GM12878 (cell line): ENCODE results near the gene RHBDD3. TPM values are rescaled to one million over a fixed set of nuclear protein-coding genes. Genes with fewer than 3 reads are reported as not detected.

Source experiments
- ATAC-seq: fragments of 200-7000 bp; cut with Tn5 transposase; 3 replicates; pipeline ENCODE4 v1.9.1; 2020; ENCODE audit warnings: mild to moderate bottlenecking, moderate library complexity
- BruUV-seq: library from RNA; stranded (reverse); fragments of 400-500 nt; replicated peaks from 2 replicates; lab custom pipeline; 2021; lab: Mats Ljungman, UMichigan
- CTCF ChIA-PET: fragments of 300-600 bp; sonication (Branson Sonifier 250); formaldehyde crosslinking; extraction: SDS; loops from one replicate; lab custom pipeline; 2021; ENCODE audit warnings: inconsistent platforms; lab: Yijun Ruan, JAX
- POLR2A ChIA-PET: fragments of 350-600 bp; formaldehyde crosslinking; extraction: SDS; loops from one replicate; lab custom pipeline; 2021; ENCODE audit warnings: inconsistent platforms; lab: Charles Lee
- RAD21 ChIA-PET: fragments of 300-600 bp; sonication (Branson Sonifier 250); formaldehyde crosslinking; loops from one replicate; lab custom pipeline; 2023; ENCODE audit warnings: antibody characterized with exemption; ENCODE audit not compliant: unreplicated experiment; lab: Charles Lee
- SMC1A ChIA-PET: fragments of 300-600 bp; sonication (Branson Sonifier 250); formaldehyde crosslinking; loops from one replicate; lab custom pipeline; 2023; ENCODE audit not compliant: unreplicated experiment, uncharacterized antibody; lab: Charles Lee
- DNase-seq: peaks from one replicate; pipeline ENCODE4 v3.0.0-alpha.2; 2011; ENCODE audit warnings: low read depth, low spot score
- FAIRE-seq: peaks from 3 replicates; lab custom pipeline; 2011; peaks lifted over from hg19 to GRCh38; lab: Jason Lieb, UNC
- H2AFZ ChIP-seq: 2 replicates; pipeline ENCODE4 v1.6.0; 2011; ENCODE audit warnings: low read depth, low read length, control low read depth; ENCODE audit not compliant: control insufficient read depth
- H3K27ac ChIP-seq: 2 replicates; pipeline ENCODE4 v1.5.1; 2011; ENCODE audit warnings: control low read depth; ENCODE audit not compliant: control insufficient read depth, insufficient read depth
- H3K27me3 ChIP-seq, 2 experiments: replicated peaks in 1 of 2; 2 replicates each; pipeline versions ENCODE4 v1.6.0 to v1.6.1; 2011; ENCODE audit warnings: low read length in 1 of 2; ENCODE audit not compliant: control insufficient read depth in 2 of 2, insufficient read depth in 2 of 2
- H3K36me3 ChIP-seq, 2 experiments: 2 replicates each; pipeline ENCODE4 v1.5.1; 2011; ENCODE audit warnings: low read length in 1 of 2; ENCODE audit not compliant: control insufficient read depth in 2 of 2, insufficient read depth in 2 of 2
- H3K4me1 ChIP-seq: 2 replicates; pipeline ENCODE4 v1.6.1; 2011; ENCODE audit warnings: mild to moderate bottlenecking, low read length, moderate library complexity, mixed read lengths; ENCODE audit not compliant: control insufficient read depth, insufficient read depth
- H3K4me2 ChIP-seq: 2 replicates; pipeline ENCODE4 v1.6.0; 2011; ENCODE audit warnings: control low read depth; ENCODE audit not compliant: control insufficient read depth, insufficient read depth
- H3K4me3 ChIP-seq: fragments of 200-600 bp; sonication (generic); 2 replicates; pipeline ENCODE4 v1.5.1; 2016
- H3K79me2 ChIP-seq: 2 replicates; pipeline ENCODE4 v1.6.0; 2011; ENCODE audit warnings: low read length; ENCODE audit not compliant: control insufficient read depth, insufficient read depth
- H3K9ac ChIP-seq: 2 replicates; pipeline ENCODE4 v1.8.0; 2011; ENCODE audit warnings: low read length, control low read depth, mixed read lengths; ENCODE audit not compliant: control insufficient read depth, insufficient read depth
- H3K9me3 ChIP-seq: replicated peaks from 3 replicates; pipeline ENCODE4 v1.5.1; 2011; ENCODE audit warnings: mild to moderate bottlenecking, low read length; ENCODE audit not compliant: control insufficient read depth, insufficient read depth
- H4K20me1 ChIP-seq: 2 replicates; pipeline ENCODE4 v1.6.0; 2011; ENCODE audit not compliant: control insufficient read depth, insufficient read depth
- DPF2 ChIP-seq: fragments of 450-650 bp; IDR thresholded peaks from 2 replicates; pipeline ENCODE4 v1.6.1; 2017; ENCODE audit warnings: mild to moderate bottlenecking
- GATAD2B ChIP-seq: fragments of 450-650 bp; conservative IDR thresholded peaks from 2 replicates; pipeline ENCODE4 v1.6.1; 2017; ENCODE audit warnings: low read depth, mild to moderate bottlenecking, moderate library complexity
- IRF4 ChIP-seq: IDR thresholded peaks from 2 replicates; pipeline ENCODE4 v1.6.1; 2011; ENCODE audit warnings: low read depth, low read length
- MTA3 ChIP-seq: IDR thresholded peaks from 2 replicates; pipeline ENCODE4 v1.6.1; 2012; ENCODE audit warnings: low read length, inconsistent platforms, borderline replicate concordance
- NFXL1 ChIP-seq: fragments of 450-650 bp; IDR thresholded peaks from 2 replicates; pipeline ENCODE4 v1.6.1; 2017; ENCODE audit warnings: antibody characterized with exemption, mild to moderate bottlenecking, borderline replicate concordance
- PAX5 ChIP-seq: IDR thresholded peaks from 2 replicates; pipeline ENCODE4 v1.6.1; 2011; ENCODE audit warnings: low read depth, low read length, borderline replicate concordance
- RBBP5 ChIP-seq: fragments of 200-600 bp; sonication (generic); conservative IDR thresholded peaks from 2 replicates; pipeline ENCODE4 v1.6.1; 2016
- RELA ChIP-seq: fragments of 450-650 bp; IDR thresholded peaks from 2 replicates; pipeline ENCODE4 v1.8.0; 2014; ENCODE audit warnings: borderline replicate concordance; ENCODE audit not compliant: partially characterized antibody
- SREBF1 ChIP-seq: IDR thresholded peaks from 2 replicates; pipeline ENCODE4 v1.6.1; 2012; ENCODE audit warnings: mild to moderate bottlenecking, low read length
- SRF ChIP-seq, 2 experiments: IDR thresholded peaks; 2 replicates each; pipeline ENCODE4 v1.6.1; 2011; ENCODE audit warnings: low read depth in 2 of 2, low read length in 2 of 2, mild to moderate bottlenecking in 1 of 2, moderate library complexity in 1 of 2
- SUPT20H ChIP-seq: IDR thresholded peaks from 2 replicates; pipeline ENCODE4 v1.6.1; 2011; ENCODE audit warnings: low read depth, mild to moderate bottlenecking, low read length, moderate library complexity, borderline replicate concordance; ENCODE audit not compliant: control insufficient read depth
- ZSCAN29 ChIP-seq: fragments of 450-650 bp; IDR thresholded peaks from 2 replicates; pipeline ENCODE4 v1.6.1; 2017; ENCODE audit warnings: mild to moderate bottlenecking, moderate library complexity
- WGBS: methylation state at CpG from one replicate; pipeline ENCODE4 v1.1.6; 2016; ENCODE audit warnings: low lambda C conversion rate; ENCODE audit not compliant: insufficient replicate concordance, insufficient coverage; ENCODE audit errors: missing lambda C conversion rate; 5-methylcytosine and 5-hydroxymethylcytosine counted together
- in situ Hi-C: fragments of 300-500 bp; cut with MboI; formaldehyde crosslinking; loops from 9 replicates; pipeline ENCODE4 v1.14.3; 2018; ENCODE audit warnings: mixed read lengths
- intact Hi-C: fragments of 100-400 bp; cut with micrococcal nuclease; formaldehyde crosslinking; loops from one replicate; pipeline ENCODE4 v1.14.2; 2022; ENCODE audit not compliant: unreplicated experiment
- polyA plus RNA-seq, 11 experiments: library from polyadenylated mRNA; depleted of rRNA in 4 of 11; unstranded in 6 of 11; stranded (reverse) in 5 of 11; fragments of >200 nt; fragmentation: Nextera tagmentation in 4 of 11; fragmentation: Illumina TruSeq in 1 of 11; extraction: Ambion mirVana in 4 of 11; extraction: Trizol in 1 of 11; gene quantifications; 1 replicate in 1 of 11; 2 replicates in 10 of 11; pipeline versions ENCODE4 v1.2.1 to v1.2.3, GENCODE V29; 2011 to 2016; ENCODE audit warnings: inconsistent platforms in 2 of 11, missing spikeins in 2 of 11, low read depth in 1 of 11
- total RNA-seq, 4 experiments: library from RNA; depleted of rRNA in 3 of 4; stranded (reverse); fragments of >200 nt in 3 of 4; fragmentation: Illumina TruSeq in 1 of 4; extraction: Trizol in 1 of 4; gene quantifications; 2 replicates each; pipeline versions ENCODE4 v1.2.1 to v1.2.3, GENCODE V29; 2013 to 2021
- TF ChIP-seq, protein P1 (sequence below): fragments of 450-650 bp; IDR thresholded peaks from 2 replicates; pipeline ENCODE4 v1.6.1; 2018; ENCODE audit warnings: borderline replicate concordance, mild to moderate bottlenecking; ENCODE audit not compliant: partially characterized antibody

Gene RHBDD3
- total and polyA plus RNA-seq, 10 of the 15 experiments (the other 5 are each of a cell fraction or from before 2014, with no cell fraction given) = 0.27 to 41.2 (median 20.1) TPM

DNA sequence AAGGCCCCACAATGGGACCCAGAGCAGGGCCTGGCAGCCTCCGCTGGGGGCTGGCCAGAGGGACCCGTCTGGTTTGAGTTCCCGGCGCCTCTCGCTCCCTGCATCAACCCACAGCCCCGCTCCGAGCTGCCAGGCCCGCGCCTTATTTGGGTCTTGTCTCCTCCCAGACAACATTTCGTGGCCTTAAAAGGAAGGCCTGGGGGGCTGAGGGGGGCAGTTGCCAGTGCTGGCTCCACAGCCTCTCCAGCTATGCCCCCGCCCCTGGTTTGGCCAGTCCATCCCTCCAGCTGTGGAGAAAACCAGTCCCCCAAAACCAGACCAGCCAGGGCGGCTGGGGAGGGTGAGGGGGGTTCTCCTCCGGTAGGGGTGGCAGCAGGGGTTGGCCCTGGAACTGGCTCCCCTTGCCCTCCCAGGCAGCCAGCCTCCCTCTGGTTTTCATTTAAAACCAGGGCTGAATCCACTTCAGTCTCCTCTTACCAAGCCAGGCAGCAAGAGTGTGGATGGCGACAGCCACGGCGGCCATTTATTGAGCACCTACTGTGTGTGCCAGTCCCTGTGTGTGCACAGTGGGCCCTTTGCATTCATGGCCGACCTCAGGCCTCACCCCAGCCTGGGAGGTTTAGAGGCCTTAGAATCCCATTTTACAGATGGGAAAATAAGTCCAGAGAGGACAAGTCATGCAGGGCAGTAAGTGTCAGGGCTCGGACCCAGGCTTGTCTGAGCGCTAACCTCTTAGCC lies 43.5 kb downstream of the RHBDD3 start:
- 71% methylated on average over 17 of the region's 19 CpGs for WGBS
- H3K79me2 ChIP-seq = no peaks in the 10 kb centered on the region
- CTCF ChIA-PET = no interaction called here

DNA sequence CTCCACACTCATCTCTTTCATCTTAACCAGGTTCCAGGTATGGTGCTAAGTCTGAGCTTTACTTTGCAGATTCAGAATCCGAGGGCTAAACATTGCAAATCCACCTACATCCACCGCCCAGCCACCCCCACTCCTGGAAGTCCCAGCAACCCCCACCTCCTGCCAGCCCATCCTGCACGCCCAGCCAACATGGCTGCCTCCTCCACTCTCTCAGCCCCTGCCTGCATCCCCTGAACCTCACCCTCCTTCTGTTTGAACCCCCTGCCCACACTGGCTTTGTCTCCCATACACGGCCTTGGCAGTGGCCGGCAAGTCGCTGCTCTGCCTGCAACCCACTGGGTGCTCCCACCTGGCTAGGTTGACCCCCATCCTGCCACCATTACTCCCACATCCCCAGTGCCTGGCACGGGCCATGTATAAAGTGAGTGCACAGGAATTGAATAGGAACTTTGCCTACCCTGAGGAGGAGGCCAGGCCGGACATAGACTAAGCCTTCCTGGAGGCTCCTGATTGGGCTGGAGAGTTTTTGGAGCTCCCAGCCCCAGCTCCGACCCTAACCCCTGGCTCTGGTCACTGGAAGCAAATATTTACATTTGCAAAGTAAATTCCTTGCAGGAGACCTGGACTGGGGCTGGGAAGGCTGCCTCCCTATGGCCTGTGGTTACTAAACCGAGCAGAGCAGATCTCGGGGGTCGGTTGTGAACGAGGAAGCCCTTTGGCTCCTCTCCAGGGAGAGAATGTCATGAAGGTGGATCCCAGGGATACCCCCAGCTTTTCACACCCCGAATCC lies 47.7 kb downstream of the RHBDD3 start:
- CTCF ChIA-PET = interaction anchor here (0.7 to 1.5 kb wide), 4 partner anchors 11 to 45 kb away, joined by 4 to 5 read pairs (median 4); partner anchors contain the start of gene EMID1
- TF ChIP-seq RELA (no peak), NFXL1 (no peak), IRF4 (no peak), SRF (IDR thresholded peaks at IDR 0.05; ENCODE audit: low read depth in 2 of 2, low read length in 2 of 2) (no peak), GATAD2B (no peak), SREBF1 (no peak), SUPT20H (no peak), PAX5 (no peak), MTA3 (no peak), ZSCAN29 (no peak)
- TF ChIP-seq, protein P1, sequence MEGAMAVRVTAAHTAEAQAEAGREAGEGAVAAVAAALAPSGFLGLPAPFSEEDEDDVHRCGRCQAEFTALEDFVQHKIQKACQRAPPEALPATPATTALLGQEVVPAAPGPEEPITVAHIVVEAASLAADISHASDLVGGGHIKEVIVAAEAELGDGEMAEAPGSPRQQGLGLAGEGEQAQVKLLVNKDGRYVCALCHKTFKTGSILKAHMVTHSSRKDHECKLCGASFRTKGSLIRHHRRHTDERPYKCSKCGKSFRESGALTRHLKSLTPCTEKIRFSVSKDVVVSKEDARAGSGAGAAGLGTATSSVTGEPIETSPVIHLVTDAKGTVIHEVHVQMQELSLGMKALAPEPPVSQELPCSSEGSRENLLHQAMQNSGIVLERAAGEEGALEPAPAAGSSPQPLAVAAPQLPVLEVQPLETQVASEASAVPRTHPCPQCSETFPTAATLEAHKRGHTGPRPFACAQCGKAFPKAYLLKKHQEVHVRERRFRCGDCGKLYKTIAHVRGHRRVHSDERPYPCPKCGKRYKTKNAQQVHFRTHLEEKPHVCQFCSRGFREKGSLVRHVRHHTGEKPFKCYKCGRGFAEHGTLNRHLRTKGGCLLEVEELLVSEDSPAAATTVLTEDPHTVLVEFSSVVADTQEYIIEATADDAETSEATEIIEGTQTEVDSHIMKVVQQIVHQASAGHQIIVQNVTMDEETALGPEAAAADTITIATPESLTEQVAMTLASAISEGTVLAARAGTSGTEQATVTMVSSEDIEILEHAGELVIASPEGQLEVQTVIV = no peak

More for the DNA sequence above, 43.5 kb downstream of the RHBDD3 start:
- no TSS peak for BruUV-seq
- Histone ChIP-seq H3K27me3 (no peaks in the 10 kb centered on the region), H4K20me1 (no peaks in the 10 kb centered on the region), H3K4me3 (no peak overlapping the region), H2AFZ (no peak overlapping the region), H3K36me3 (no peaks in the 10 kb centered on the region; a peak in 1 of 4 replicates), H3K4me2 (no peak overlapping the region), H3K27ac (no peak overlapping the region), H3K9ac (no peak overlapping the region), H3K4me1 (no peaks in the 10 kb centered on the region), H3K9me3 (no peaks in the 10 kb centered on the region)
- FAIRE-seq (no peak), DNase-seq (no peak), ATAC-seq (no peak; the same call in 2 of the 3 replicates)
- SMC1A ChIA-PET = no interaction called here
- TF ChIP-seq DPF2 (0 out of 2 replicates have a peak, but pooled peaks have one; percentile 40), RBBP5 (no peak)
- in situ Hi-C loops (no loop called here), intact Hi-C loops (no loop called here)
- POLR2A ChIA-PET = interaction anchor here (0.9 kb wide), 1 partner anchor 12 kb away, joined by 5 read pairs; no protein-coding TSS in a partner anchor
- RAD21 ChIA-PET = interaction anchor here (0.6 kb wide), 1 partner anchor 9 kb away, joined by 3 read pairs; no protein-coding TSS in a partner anchor

More for the DNA sequence above, 47.7 kb downstream of the RHBDD3 start:
- no peaks in the 10 kb centered on the region for H3K27me3 ChIP-seq
- ChIA-PET RAD21 (interaction anchor here (1.6 to 2.0 kb wide), 2 partner anchors 18 to 25 kb away, joined by 3 to 6 read pairs; no protein-coding TSS in a partner anchor), SMC1A (interaction anchor here (1.1 to 2.0 kb wide), 5 partner anchors 10 to 66 kb away, joined by 3 to 7 read pairs (median 5); no protein-coding TSS in a partner anchor), POLR2A (interaction anchor here (0.6 to 1.1 kb wide), 2 partner anchors 10 to 160 kb away, joined by 3 read pairs; no protein-coding TSS in a partner anchor)
- no peak overlapping the region for H3K4me3 ChIP-seq
- H3K4me1 ChIP-seq = peaks cover 5% of the 10 kb centered on the region
- no peaks in the 10 kb centered on the region for H3K9me3 ChIP-seq
- FAIRE-seq (no peak), DNase-seq (no peak), ATAC-seq (no peak)
- 69% methylated on average over 14 of the region's 14 CpGs for WGBS
- peaks cover 0 to 7% of the 10 kb centered on the region in 2 experiments; a peak in 2 of 4 replicates for H3K36me3 ChIP-seq
- no peak overlapping the region for H3K9ac ChIP-seq
- no peak overlapping the region for H3K27ac ChIP-seq
- no peaks in the 10 kb centered on the region for H4K20me1 ChIP-seq
- in situ Hi-C loops = no loop called here
- H2AFZ ChIP-seq = no peak overlapping the region
- TSS peak; percentile 15 for BruUV-seq
- no peaks in the 10 kb centered on the region for H3K79me2 ChIP-seq
- no peak overlapping the region for H3K4me2 ChIP-seq
- intact Hi-C loops = no loop called here
